ENCODE data around the gene SECISBP2L. TPM values are rescaled to one million over a fixed set of nuclear protein-coding genes. Genes with fewer than 3 reads are reported as not detected.

The SECISBP2L gene
- total RNA-seq, 1 experiment from 2014 or later = 24.7 TPM

DNA sequence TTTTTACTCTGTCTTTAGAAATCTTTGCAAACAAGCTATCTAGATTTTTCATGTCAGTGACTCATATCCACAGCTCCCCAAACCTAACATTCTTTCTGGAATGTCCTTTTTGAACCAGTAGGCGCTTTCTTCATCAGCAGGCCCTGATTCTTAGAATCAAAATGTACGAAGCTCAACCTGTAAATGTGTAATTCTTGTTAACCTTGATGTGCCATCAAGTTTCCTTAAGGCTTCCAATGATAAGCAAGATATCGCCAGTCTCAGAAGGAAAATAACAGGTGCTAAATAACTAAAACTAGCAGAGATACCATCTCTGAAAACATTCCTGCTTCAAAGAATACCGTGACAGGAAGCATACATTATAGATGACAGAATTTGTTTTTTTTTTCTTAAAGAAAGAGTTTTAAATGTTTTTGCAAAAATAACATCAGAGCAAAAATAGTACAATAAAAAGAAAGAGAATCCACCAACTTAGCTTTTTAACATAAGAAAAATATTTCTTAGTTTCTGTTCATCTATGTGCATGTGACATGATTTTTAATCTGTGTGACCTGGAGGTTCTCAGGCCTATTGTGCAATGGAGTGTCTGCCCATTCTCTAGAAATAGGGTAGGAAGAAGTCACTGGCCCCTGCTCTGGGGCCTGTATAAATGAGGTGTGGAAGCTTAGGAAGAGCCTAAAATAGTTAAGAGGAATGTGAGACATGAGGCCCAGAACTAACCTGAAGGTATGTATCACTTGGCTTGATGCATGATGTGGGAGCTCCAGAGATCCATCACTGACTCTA, 14.7 kb upstream of the SECISBP2L start:
- DNase-seq = no peak
- no peak overlapping the region for H3K4me3 Mint-ChIP-seq

More for the DNA sequence above, 14.7 kb upstream of the SECISBP2L start:
- Histone ChIP-seq H3K56ac (ENCODE audit: insufficient read length, low read depth, low read length) (no peak overlapping the region), H3K79me1 (ENCODE audit: insufficient read depth, low read depth, low read length, poor library complexity, severe bottlenecking) (no peaks in the 10 kb centered on the region), H2BK120ac (ENCODE audit: low read depth, low read length, poor library complexity, severe bottlenecking) (no peak overlapping the region), H3T11ph (ENCODE audit: low read length) (no peak overlapping the region), H2BK5ac (ENCODE audit: insufficient read length, low read length) (no peak overlapping the region), H3K9ac (ENCODE audit: extremely low read depth, insufficient read length, low read length) (no peak overlapping the region), H2AK5ac (ENCODE audit: insufficient read length, low read length) (no peak overlapping the region), H2BK12ac (ENCODE audit: insufficient read length, low read depth, low read length) (no peak overlapping the region), H3K18ac (ENCODE audit: insufficient read length, low read depth, low read length) (no peak overlapping the region), H3K27me3 (ENCODE audit: insufficient read depth, low read length) (no peaks in the 10 kb centered on the region), H4K8ac (replicated peaks; ENCODE audit: insufficient read length, low read depth, low read length) (no peak overlapping the region), H3K14ac (ENCODE audit: insufficient read depth, low read length) (no peak overlapping the region), H3K4ac (ENCODE audit: low read depth, low read length) (no peak overlapping the region), H4K20me1 (ENCODE audit: control insufficient read depth, insufficient read depth, insufficient read length) (no peaks in the 10 kb centered on the region), H4K91ac (ENCODE audit: insufficient read length, low read depth, low read length) (no peak overlapping the region), H3K23me2 (ENCODE audit: insufficient read length, low read depth, low read length, poor library complexity, severe bottlenecking) (no peaks in the 10 kb centered on the region), H3K4me2 (ENCODE audit: insufficient read depth, insufficient read length, low read length) (no peak overlapping the region), H3K4me1 (ENCODE audit: insufficient read depth, low read length) (no peaks in the 10 kb centered on the region), H2BK20ac (ENCODE audit: low read depth, low read length, poor library complexity, severe bottlenecking) (no peak overlapping the region), H3K27ac (ENCODE audit: insufficient read length, low read depth, low read length) (no peak overlapping the region), H3K79me2 (ENCODE audit: insufficient read depth, low read length) (no peaks in the 10 kb centered on the region), H3K9me3 (ENCODE audit: control insufficient read depth, low read depth, low read length) (no peaks in the 10 kb centered on the region), H4K5ac (ENCODE audit: insufficient read length, low read depth, low read length) (no peak overlapping the region), H2BK15ac (ENCODE audit: low read depth, low read length) (no peak overlapping the region), H2AFZ (ENCODE audit: low read length) (no peak overlapping the region), H3K23ac (ENCODE audit: insufficient read length, low read depth, low read length) (no peak overlapping the region)
- Mint-ChIP-seq H3K4me1 (peaks cover 7 to 9% of the 10 kb centered on the region in 2 experiments), H3K9me3 (no peaks in the 10 kb centered on the region), H3K36me3 (ENCODE audit: insufficient read depth in 1 of 3, low read depth in 3 of 3) (no peaks in the 10 kb centered on the region), H3K27me3 (ENCODE audit: low read depth) (no peaks in the 10 kb centered on the region), H3K27ac (no peak overlapping the region)
- TF ChIP-seq, protein P1, sequence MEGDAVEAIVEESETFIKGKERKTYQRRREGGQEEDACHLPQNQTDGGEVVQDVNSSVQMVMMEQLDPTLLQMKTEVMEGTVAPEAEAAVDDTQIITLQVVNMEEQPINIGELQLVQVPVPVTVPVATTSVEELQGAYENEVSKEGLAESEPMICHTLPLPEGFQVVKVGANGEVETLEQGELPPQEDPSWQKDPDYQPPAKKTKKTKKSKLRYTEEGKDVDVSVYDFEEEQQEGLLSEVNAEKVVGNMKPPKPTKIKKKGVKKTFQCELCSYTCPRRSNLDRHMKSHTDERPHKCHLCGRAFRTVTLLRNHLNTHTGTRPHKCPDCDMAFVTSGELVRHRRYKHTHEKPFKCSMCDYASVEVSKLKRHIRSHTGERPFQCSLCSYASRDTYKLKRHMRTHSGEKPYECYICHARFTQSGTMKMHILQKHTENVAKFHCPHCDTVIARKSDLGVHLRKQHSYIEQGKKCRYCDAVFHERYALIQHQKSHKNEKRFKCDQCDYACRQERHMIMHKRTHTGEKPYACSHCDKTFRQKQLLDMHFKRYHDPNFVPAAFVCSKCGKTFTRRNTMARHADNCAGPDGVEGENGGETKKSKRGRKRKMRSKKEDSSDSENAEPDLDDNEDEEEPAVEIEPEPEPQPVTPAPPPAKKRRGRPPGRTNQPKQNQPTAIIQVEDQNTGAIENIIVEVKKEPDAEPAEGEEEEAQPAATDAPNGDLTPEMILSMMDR (conservative IDR thresholded peaks at IDR 0.05) = no peak
- WGBS (ENCODE audit: extremely low coverage, insufficient read length, low lambda C conversion rate) = no CpG with 5 or more reads among the region's 4 CpGs

All from H9 (cell line).